NCI-H2107 treated with DMSO at 0.1 percent for 48 hours (cell line): ENCODE results near the gene TSPAN16.
"Not testable (repeated sequence)": the region's sequence is repeated elsewhere in the genome, so short reads cannot be mapped to it uniquely, and the experiment has no call there.

Source experiments
- DNase-seq: peaks from one replicate; lab custom pipeline; 2025; ENCODE audit not compliant: unreplicated experiment; lab: John Stamatoyannopoulos, UW

Gene TSPAN16

GRCh38 chr19:11306337-11306736 lies 10.4 kb downstream of the TSPAN16 start:
- DNase-seq = no peak

GRCh38 chr19:11320278-11320995 lies 24.5 kb downstream of the TSPAN16 start:
- not testable (repeated sequence) for DNase-seq

GRCh38 chr19:11321191-11322126 lies 25.5 kb downstream of the TSPAN16 start:
- no peak for DNase-seq

- no peak for DNase-seq
These were observed 26.5 kb downstream of the TSPAN16 start for GRCh38 chr19:11322269-11323024.

- DNase-seq = no peak
These were observed 27.7 kb downstream of the TSPAN16 start for GRCh38 chr19:11323601-11324078.

GRCh38 chr19:11324079-11324661 lies 28.2 kb downstream of the TSPAN16 start:
- peak; percentile 60 for DNase-seq

- no peak for DNase-seq
These were observed 28.9 kb downstream of the TSPAN16 start for GRCh38 chr19:11324748-11325389.

GRCh38 chr19:11325544-11325943 lies 29.6 kb downstream of the TSPAN16 start:
- no peak for DNase-seq

GRCh38 chr19:11330127-11330526 lies 34.2 kb downstream of the TSPAN16 start:
- no peak for DNase-seq

- DNase-seq = no peak
These were observed 35.5 kb downstream of the TSPAN16 start for GRCh38 chr19:11331502-11331901.

GRCh38 chr19:11332822-11333221 lies 36.9 kb downstream of the TSPAN16 start:
- DNase-seq = no peak

- not testable (repeated sequence) for DNase-seq
These were observed 37.9 kb downstream of the TSPAN16 start for GRCh38 chr19:11333838-11334237.

GRCh38 chr19:11335449-11336146 lies 39.6 kb downstream of the TSPAN16 start:
- no peak for DNase-seq

GRCh38 chr19:11337080-11337479 lies 41.1 kb downstream of the TSPAN16 start:
- DNase-seq = no peak

GRCh38 chr19:11338121-11338520 lies 42.2 kb downstream of the TSPAN16 start:
- DNase-seq = no peak

- no peak for DNase-seq
These were observed 42.8 kb downstream of the TSPAN16 start for GRCh38 chr19:11338569-11339253.

GRCh38 chr19:11339254-11340098 lies 43.5 kb downstream of the TSPAN16 start, which contains the start of gene RAB3D:
TSS of gene RAB3D (minus strand) at chr19:11339657. CDS start at chr19:11337399, 2,258 bp downstream.
- DNase-seq = peak; percentile 65

- DNase-seq = not testable (repeated sequence)
These were observed 44.1 kb downstream of the TSPAN16 start for GRCh38 chr19:11340099-11340467.
